22Rv1 (cell line): ENCODE measurements around the gene C1orf159.

Source experiments
- ZFX ChIP-seq: fragments of 450-650 bp; IDR thresholded peaks from 2 replicates; pipeline ENCODE4 v1.6.1; 2017; ENCODE audit warnings: antibody characterized with exemption, borderline replicate concordance
- TF ChIP-seq, protein P1 (sequence below): fragments of 450-650 bp; IDR thresholded peaks from 2 replicates; pipeline ENCODE4 v1.5.1; 2017; ENCODE audit warnings: mild to moderate bottlenecking

DNA sequence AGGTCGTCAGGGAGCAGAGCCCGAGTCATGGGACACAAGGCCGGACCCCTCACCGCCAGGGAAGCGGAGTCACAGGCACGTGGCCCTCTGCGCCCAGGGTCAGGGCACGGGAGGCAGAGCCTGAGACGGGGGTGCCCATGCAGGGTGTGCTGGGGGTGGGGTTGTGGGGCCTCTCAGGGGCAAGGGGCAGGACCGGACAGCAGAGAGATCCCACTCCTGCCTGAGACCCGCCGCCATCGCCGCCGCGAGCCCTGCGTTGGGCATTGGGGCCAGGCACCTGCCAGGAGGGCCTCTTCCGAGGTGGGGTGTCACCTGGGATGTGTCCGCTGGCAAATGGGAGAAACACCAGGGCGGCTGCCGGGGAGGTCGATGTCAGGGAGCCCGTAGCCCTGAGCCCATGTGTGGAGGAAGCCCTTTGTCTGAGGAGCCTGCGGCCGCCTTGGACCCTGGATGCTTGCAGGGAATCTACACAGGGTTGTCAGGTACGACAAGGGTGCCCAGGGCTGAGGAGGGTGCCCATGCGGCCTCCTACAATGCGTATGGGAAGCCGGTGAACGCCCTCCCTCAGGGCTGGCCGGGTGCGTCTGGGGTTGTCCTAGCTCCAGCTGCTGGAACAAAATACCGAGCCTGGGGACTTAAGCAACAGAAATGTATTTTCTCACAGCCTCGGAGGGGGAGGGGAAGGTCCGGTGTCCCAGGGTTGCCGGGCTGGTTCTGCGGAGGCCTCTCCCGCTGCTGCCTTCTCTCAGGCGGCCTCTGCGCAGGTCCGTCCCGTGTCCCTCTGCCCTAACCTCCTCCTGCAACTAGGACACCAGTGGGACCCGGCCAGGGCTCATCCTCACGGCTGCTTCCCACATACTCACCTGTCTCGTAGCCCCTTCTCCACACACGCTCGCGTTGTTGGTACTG is 16.4 kb upstream of the C1orf159 start:
- TF ChIP-seq, protein P1, sequence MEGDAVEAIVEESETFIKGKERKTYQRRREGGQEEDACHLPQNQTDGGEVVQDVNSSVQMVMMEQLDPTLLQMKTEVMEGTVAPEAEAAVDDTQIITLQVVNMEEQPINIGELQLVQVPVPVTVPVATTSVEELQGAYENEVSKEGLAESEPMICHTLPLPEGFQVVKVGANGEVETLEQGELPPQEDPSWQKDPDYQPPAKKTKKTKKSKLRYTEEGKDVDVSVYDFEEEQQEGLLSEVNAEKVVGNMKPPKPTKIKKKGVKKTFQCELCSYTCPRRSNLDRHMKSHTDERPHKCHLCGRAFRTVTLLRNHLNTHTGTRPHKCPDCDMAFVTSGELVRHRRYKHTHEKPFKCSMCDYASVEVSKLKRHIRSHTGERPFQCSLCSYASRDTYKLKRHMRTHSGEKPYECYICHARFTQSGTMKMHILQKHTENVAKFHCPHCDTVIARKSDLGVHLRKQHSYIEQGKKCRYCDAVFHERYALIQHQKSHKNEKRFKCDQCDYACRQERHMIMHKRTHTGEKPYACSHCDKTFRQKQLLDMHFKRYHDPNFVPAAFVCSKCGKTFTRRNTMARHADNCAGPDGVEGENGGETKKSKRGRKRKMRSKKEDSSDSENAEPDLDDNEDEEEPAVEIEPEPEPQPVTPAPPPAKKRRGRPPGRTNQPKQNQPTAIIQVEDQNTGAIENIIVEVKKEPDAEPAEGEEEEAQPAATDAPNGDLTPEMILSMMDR: no peak
- TF ChIP-seq ZFX: no peak
